ENCODE results near the gene SMIM7.
"Not testable (repeated sequence)": the region's sequence is repeated elsewhere in the genome, so short reads cannot be mapped to it uniquely, and the experiment has no call there.

The SMIM7 gene

GRCh38 chr19:16671652-16672274 lies 11.8 kb upstream of the SMIM7 start:
- no peak for DNase-seq (ENCODE audit: low spot score)
- in situ Hi-C loops (cut with MboI; ENCODE audit: low sequenced_read_pairs, unreplicated experiment), result no loop called here
- no peak for TF ChIP-seq CTCF (IDR thresholded peaks at IDR 0.05; ENCODE audit: borderline replicate concordance, control extremely low read depth, extremely low read depth, insufficient read depth, missing control alignments)

- in situ Hi-C loops (cut with MboI; ENCODE audit: low sequenced_read_pairs, unreplicated experiment), result no loop called here
- no peak for DNase-seq (ENCODE audit: low spot score)
- no peak for TF ChIP-seq CTCF (IDR thresholded peaks at IDR 0.05; ENCODE audit: borderline replicate concordance, control extremely low read depth, extremely low read depth, insufficient read depth, missing control alignments)
These were observed 10.3 kb upstream of the SMIM7 start for GRCh38 chr19:16670291-16670690.

- in situ Hi-C loops (cut with MboI; ENCODE audit: low sequenced_read_pairs, unreplicated experiment); DNase-seq (ENCODE audit: low spot score): not testable (repeated sequence)
These were observed 8.8 kb upstream of the SMIM7 start for GRCh38 chr19:16668702-16669101.

DNA sequence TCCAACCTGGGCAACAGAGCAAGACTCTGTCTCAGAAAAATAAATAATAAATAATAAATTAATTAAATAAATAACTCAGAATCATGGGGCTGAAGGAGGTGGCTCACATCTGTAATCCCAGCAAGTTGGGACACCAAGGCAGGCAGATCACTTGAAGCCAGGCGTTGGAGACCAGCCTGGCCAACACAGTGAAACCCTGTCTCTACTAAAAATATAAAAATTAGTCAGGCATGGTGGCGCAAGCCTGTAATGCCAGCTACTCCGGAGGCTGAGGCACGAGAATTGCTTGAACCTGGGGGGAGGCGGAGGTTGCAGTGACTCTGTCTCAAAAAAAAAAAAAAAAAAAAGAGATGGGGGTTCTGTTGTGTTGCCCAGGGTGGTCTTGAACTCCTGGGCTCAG lies 8.2 kb upstream of the SMIM7 start:
- in situ Hi-C loops (cut with MboI; ENCODE audit: low sequenced_read_pairs, unreplicated experiment), result no loop called here
- DNase-seq (ENCODE audit: low spot score), result no peak
- no peak for TF ChIP-seq CTCF (IDR thresholded peaks at IDR 0.05; ENCODE audit: borderline replicate concordance, control extremely low read depth, extremely low read depth, insufficient read depth, missing control alignments)

DNA sequence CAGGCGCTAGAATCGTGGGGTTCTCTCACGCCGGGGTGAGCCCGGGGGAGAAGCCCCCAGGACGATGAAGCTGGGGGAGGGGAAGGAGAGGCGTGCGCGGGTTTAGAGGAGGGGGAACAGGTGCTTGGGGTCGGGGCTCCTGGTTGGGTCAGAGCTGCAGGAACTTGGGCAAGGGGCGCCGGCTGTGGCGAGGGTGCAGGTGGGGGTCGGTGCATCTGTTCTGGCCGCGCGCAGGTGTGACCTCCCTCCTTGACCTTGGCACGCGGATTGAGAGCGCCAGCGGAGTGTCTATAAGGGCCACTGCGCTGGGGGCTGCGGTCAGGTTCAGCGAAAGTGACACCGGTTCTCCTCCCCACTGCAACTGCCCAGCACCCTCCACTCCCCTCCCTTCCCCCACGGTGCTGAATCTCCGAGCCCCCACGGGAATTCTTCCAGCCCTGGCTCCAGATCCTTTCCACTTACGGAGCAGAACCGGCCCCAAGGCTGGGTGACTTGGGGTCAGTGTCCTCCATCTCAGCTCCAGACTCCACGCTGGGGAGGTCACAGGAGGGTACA lies 1.6 kb upstream of the SMIM7 start:
- in situ Hi-C loops (cut with MboI; ENCODE audit: low sequenced_read_pairs, unreplicated experiment), result no loop called here
- no peak for TF ChIP-seq CTCF (IDR thresholded peaks at IDR 0.05; ENCODE audit: borderline replicate concordance, control extremely low read depth, extremely low read depth, insufficient read depth, missing control alignments)
- peak; percentile 55 for DNase-seq (ENCODE audit: low spot score)

DNA sequence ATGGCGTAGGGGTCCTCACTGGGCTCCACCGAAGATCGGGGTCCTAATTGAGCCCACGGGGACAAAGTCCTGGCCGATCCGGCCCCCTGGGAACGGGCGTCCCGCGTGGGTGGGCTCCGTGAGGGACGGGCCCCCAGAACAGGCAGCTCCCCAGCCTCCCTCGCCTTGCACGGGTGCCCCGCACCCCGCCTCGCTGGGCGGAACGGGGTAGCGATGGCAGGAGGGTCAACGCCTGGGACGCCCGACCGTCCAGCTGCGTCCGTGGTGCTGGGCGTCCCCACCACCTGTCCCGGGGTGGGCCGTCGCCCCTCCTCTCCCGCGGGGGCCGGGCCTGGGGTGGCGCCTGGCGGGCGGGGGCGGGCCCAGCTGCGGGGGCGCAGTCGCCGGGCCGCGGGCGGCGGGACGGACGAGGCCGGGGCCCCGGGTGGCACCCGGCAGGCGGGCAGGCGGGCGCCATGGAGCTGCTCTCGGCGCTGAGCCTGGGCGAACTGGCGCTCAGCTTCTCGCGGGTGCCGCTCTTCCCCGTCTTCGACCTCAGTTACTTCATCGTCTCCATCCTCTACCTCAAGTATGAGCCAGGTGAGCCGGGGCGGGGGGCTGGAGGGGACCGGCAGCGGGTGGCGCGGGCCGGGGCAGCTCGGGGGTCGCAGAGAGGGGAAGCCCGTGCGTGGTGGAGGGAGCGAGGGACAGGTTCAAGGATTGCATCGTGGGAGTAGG lies 977 bp upstream of the SMIM7 start, which contains the start of gene TMEM38A:
Gene TMEM38A, plus strand, starts transcription at position 377 of the 717 bp plus-strand sequence. Its CDS starts 79 bp downstream, at position 456.
- TF ChIP-seq CTCF (IDR thresholded peaks at IDR 0.05; ENCODE audit: borderline replicate concordance, control extremely low read depth, extremely low read depth, insufficient read depth, missing control alignments), result no peak
- DNase-seq (ENCODE audit: low spot score), result peak; percentile 70

GRCh38 chr19:16659464-16659831 lies 496 bp downstream of the SMIM7 start:
- in situ Hi-C loops (cut with MboI; ENCODE audit: low sequenced_read_pairs, unreplicated experiment), result no loop called here
- no peak for DNase-seq (ENCODE audit: low spot score)
- no peak for TF ChIP-seq CTCF (IDR thresholded peaks at IDR 0.05; ENCODE audit: borderline replicate concordance, control extremely low read depth, extremely low read depth, insufficient read depth, missing control alignments)

More for the DNA sequence above, 977 bp upstream of the SMIM7 start, which contains the start of gene TMEM38A:
- in situ Hi-C loops (cut with MboI; ENCODE audit: low sequenced_read_pairs, unreplicated experiment), result no loop called here

All from GM13976 (cell line).